Hepatocyte (in vitro differentiated cells): ENCODE results near the gene PLXNA2. TPM values are rescaled to one million over a fixed set of nuclear protein-coding genes. Genes with fewer than 3 reads are reported as not detected.

Experiments
- DNase-seq: peaks from one replicate; pipeline ENCODE4 v3.0.0-alpha.2; 2016; ENCODE audit warnings: low spot score
- H2AFZ ChIP-seq: fragments of 200-600 bp; sonication (generic); 2 replicates; pipeline ENCODE4 v1.6.0; 2016; ENCODE audit warnings: antibody characterized with exemption, mild to moderate bottlenecking
- H3K27ac ChIP-seq: fragments of 200-600 bp; sonication (generic); 2 replicates; pipeline ENCODE4 v1.5.1; 2016; ENCODE audit warnings: mild to moderate bottlenecking
- H3K27me3 ChIP-seq: fragments of 200-600 bp; sonication (generic); 2 replicates; pipeline ENCODE4 v1.6.1; 2016
- H3K36me3 ChIP-seq: fragments of 200-600 bp; sonication (generic); replicated peaks from 2 replicates; pipeline ENCODE4 v1.5.1; 2016; ENCODE audit warnings: low read depth; ENCODE audit not compliant: insufficient read depth
- H3K4me1 ChIP-seq: fragments of 200-600 bp; sonication (generic); 2 replicates; pipeline ENCODE4 v1.5.1; 2016; ENCODE audit warnings: mild to moderate bottlenecking, moderate library complexity; ENCODE audit not compliant: insufficient read depth
- H3K4me2 ChIP-seq: fragments of 200-600 bp; sonication (generic); 2 replicates; pipeline ENCODE4 v1.6.0; 2016
- H3K4me3 ChIP-seq: fragments of 200-600 bp; sonication (generic); 2 replicates; pipeline ENCODE4 v1.5.1; 2016; ENCODE audit warnings: mild to moderate bottlenecking
- H3K79me2 ChIP-seq: fragments of 200-600 bp; sonication (generic); 2 replicates; pipeline ENCODE4 v1.6.0; 2017; ENCODE audit warnings: mild to moderate bottlenecking
- H3K9me2 ChIP-seq: fragments of 200-600 bp; sonication (generic); replicated peaks from 2 replicates; pipeline ENCODE4 v1.6.0; 2017; ENCODE audit warnings: mild to moderate bottlenecking; ENCODE audit not compliant: insufficient read depth
- H3K9me3 ChIP-seq: fragments of 200-600 bp; sonication (generic); 2 replicates; pipeline ENCODE4 v1.5.1; 2016; ENCODE audit warnings: low read depth, mild to moderate bottlenecking
- H4K20me1 ChIP-seq: fragments of 200-600 bp; sonication (generic); 2 replicates; pipeline ENCODE4 v1.6.0; 2016; ENCODE audit warnings: mild to moderate bottlenecking; ENCODE audit not compliant: insufficient read depth, poor library complexity, severe bottlenecking
- CTCF ChIP-seq: fragments of 200-600 bp; sonication (generic); IDR thresholded peaks from 2 replicates; pipeline ENCODE4 v1.5.1; 2016; ENCODE audit warnings: antibody characterized with exemption, mild to moderate bottlenecking; ENCODE audit not compliant: poor library complexity
- EZH2 ChIP-seq: fragments of 200-600 bp; sonication (generic); IDR thresholded peaks from 2 replicates; pipeline ENCODE4 v1.6.1; 2016; ENCODE audit warnings: antibody characterized with exemption, mild to moderate bottlenecking, borderline replicate concordance
- EZH2phosphoT487 ChIP-seq: fragments of 200-600 bp; sonication (generic); IDR thresholded peaks from one replicate; pipeline ENCODE4 v1.6.1; 2018; ENCODE audit warnings: antibody characterized with exemption, mild to moderate bottlenecking, low read depth, moderate library complexity; ENCODE audit not compliant: unreplicated experiment, severe bottlenecking
- WGBS: methylation state at CpG from one replicate; pipeline ENCODE4 v1.1.6; 2016; ENCODE audit warnings: low lambda C conversion rate; ENCODE audit errors: missing lambda C conversion rate; 5-methylcytosine and 5-hydroxymethylcytosine counted together
- polyA plus RNA-seq: library from polyadenylated mRNA; unstranded; fragments of >200 nt; fragmentation: Nextera tagmentation; extraction: Ambion mirVana; gene quantifications from 2 replicates; pipeline ENCODE4 v1.2.1, GENCODE V29; 2016
- total RNA-seq: library from RNA; depleted of rRNA; stranded (reverse); fragments of >200 nt; gene quantifications from 2 replicates; pipeline ENCODE4 v1.2.3, GENCODE V29; 2014

PLXNA2 gene
- total and polyA plus RNA-seq, 2 experiments from 2014 or later = 9.8 to 13.1 TPM

DNA sequence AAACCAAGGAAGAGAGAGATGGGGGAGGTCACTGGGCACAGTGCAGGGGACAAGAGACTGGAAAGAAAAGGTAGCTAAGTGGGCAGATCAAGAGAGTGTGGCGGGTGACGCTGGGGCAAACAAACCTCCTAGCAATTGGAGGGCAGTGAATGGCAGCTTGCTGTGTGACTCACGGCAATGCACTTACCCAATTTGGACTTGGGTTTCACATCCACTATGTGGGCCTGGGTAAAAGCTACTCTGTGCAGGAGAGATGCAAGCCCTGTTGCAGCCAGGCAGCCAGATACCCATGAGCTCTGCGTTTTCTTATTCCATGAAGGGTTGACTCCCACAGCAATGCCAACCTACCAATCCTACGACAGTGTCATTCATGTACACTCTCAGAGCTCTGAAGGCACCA, 9.5 kb downstream of the PLXNA2 start:
- TF ChIP-seq CTCF (no peak), EZH2 (no peak), EZH2phosphoT487 (no peak)
- Histone ChIP-seq H3K4me2 (no peak overlapping the region), H3K79me2 (peaks cover 62% of the 10 kb centered on the region)

DNA sequence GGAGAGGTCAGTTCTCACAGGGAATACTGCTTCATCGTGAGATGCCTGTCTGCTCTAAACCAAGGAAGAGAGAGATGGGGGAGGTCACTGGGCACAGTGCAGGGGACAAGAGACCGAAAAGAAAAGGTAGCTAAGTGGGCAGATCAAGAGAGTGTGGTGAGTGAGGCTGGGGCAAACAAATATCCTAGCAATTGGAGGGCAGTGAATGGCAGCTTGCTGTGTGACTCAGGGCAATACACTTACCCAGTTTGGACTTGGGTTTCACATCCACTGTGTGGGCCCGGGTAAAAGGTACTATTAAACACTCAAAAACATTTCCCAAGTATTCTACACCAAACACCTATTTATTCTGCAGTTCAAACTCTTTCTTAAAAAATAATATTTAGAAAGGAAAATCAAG, 10.2 kb downstream of the PLXNA2 start:
- H3K9me3 ChIP-seq = no peaks in the 10 kb centered on the region
- no peak overlapping the region for H3K4me2 ChIP-seq
- TF ChIP-seq CTCF (no peak), EZH2 (no peak), EZH2phosphoT487 (no peak)
- peaks cover 50% of the 10 kb centered on the region for H3K4me1 ChIP-seq
- 84% methylated on average over 3 of the region's 3 CpGs for WGBS
- no peaks in the 10 kb centered on the region for H3K27me3 ChIP-seq
- H3K9me2 ChIP-seq = no peaks in the 10 kb centered on the region
- H3K36me3 ChIP-seq = no peaks in the 10 kb centered on the region
- no peak overlapping the region for H3K27ac ChIP-seq
- H2AFZ ChIP-seq = no peak overlapping the region
- H3K4me3 ChIP-seq = no peak overlapping the region
- H3K79me2 ChIP-seq = peaks cover 69% of the 10 kb centered on the region
- DNase-seq = no peak
- H4K20me1 ChIP-seq = peaks cover 2% of the 10 kb centered on the region

More for the DNA sequence above, 9.5 kb downstream of the PLXNA2 start:
- 98% methylated on average over 5 of the region's 5 CpGs for WGBS
- Histone ChIP-seq H3K27ac (no peak overlapping the region), H4K20me1 (peaks cover 2% of the 10 kb centered on the region), H3K36me3 (no peaks in the 10 kb centered on the region), H2AFZ (no peak overlapping the region), H3K4me3 (no peak overlapping the region), H3K27me3 (no peaks in the 10 kb centered on the region), H3K9me2 (no peaks in the 10 kb centered on the region), H3K9me3 (no peaks in the 10 kb centered on the region), H3K4me1 (peaks cover 56% of the 10 kb centered on the region)
- DNase-seq = no peak

DNA sequence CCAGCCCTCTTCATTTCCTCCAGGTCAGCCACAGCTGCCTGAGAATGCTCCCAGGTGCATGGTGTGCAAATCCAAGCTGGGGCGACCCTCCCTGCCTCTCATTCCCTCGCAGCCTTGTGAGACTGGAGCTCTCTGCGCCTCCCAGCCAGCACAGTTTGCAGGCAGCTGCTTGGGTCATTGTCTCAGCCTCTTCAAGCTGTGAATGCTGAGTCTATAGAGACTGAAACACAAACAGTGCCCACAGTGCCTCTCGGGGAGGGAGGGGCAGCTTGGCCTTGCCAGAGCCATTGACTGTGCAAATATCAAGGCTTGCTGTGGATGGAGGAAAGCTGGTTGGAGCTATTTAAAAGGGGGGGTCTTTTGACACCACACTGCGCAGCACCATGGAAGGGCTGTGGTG, 10.6 kb downstream of the PLXNA2 start:
- no peaks in the 10 kb centered on the region for H3K27me3 ChIP-seq
- TF ChIP-seq CTCF (no peak), EZH2 (no peak), EZH2phosphoT487 (no peak)
- no peak overlapping the region for H3K27ac ChIP-seq
- no peaks in the 10 kb centered on the region for H3K9me2 ChIP-seq
- peaks cover 2% of the 10 kb centered on the region for H4K20me1 ChIP-seq
- DNase-seq = peak; percentile 25
- H3K4me3 ChIP-seq = no peak overlapping the region
- peaks cover 47% of the 10 kb centered on the region for H3K4me1 ChIP-seq
- peaks cover 67% of the 10 kb centered on the region for H3K79me2 ChIP-seq
- no peak overlapping the region for H3K4me2 ChIP-seq
- no peak overlapping the region for H2AFZ ChIP-seq
- H3K36me3 ChIP-seq = no peaks in the 10 kb centered on the region
- no peaks in the 10 kb centered on the region for H3K9me3 ChIP-seq
- WGBS = 75% methylated on average over 5 of the region's 5 CpGs

DNA sequence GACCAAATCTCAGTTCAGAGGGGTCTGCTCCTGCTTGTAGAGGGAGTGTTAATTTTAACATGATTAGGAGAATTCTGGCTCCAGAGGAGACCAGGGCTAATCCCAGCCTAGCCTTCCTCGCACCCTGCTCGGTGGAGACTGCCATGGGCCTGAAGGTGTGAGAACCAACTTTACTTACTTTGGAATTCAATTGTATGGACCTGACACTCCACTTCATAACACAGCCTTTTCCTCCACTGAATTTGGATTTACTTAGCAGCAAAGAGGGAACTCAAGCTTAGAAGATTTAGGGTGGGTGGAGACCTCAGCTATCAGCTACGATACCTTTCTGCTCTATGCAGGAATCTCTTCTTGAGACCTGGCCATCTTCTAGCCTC, 11.5 kb downstream of the PLXNA2 start:
- WGBS = 95% methylated on average over 3 of the region's 3 CpGs
- Histone ChIP-seq H4K20me1 (peaks cover 2% of the 10 kb centered on the region), H3K27me3 (no peaks in the 10 kb centered on the region), H3K4me2 (no peak overlapping the region), H3K27ac (no peak overlapping the region), H2AFZ (no peak overlapping the region), H3K9me2 (no peaks in the 10 kb centered on the region), H3K9me3 (no peaks in the 10 kb centered on the region), H3K79me2 (peaks cover 58% of the 10 kb centered on the region), H3K36me3 (no peaks in the 10 kb centered on the region), H3K4me1 (peaks cover 40% of the 10 kb centered on the region), H3K4me3 (no peak overlapping the region)
- no peak for DNase-seq
- TF ChIP-seq CTCF = no peak
- TF ChIP-seq EZH2 = no peak
- TF ChIP-seq EZH2phosphoT487 = no peak
